Globus pallidus (tissue), 1 donor: Measurements from ENCODE around the gene FAM228A.
A peak's percentile ranks its signal among the peaks of the same experiment; 100 is the strongest.

Source experiments
- DNase-seq: peaks from one replicate; pipeline ENCODE4 v3.0.0-alpha.2; 2015; ENCODE audit warnings: low spot score

The FAM228A gene

DNA sequence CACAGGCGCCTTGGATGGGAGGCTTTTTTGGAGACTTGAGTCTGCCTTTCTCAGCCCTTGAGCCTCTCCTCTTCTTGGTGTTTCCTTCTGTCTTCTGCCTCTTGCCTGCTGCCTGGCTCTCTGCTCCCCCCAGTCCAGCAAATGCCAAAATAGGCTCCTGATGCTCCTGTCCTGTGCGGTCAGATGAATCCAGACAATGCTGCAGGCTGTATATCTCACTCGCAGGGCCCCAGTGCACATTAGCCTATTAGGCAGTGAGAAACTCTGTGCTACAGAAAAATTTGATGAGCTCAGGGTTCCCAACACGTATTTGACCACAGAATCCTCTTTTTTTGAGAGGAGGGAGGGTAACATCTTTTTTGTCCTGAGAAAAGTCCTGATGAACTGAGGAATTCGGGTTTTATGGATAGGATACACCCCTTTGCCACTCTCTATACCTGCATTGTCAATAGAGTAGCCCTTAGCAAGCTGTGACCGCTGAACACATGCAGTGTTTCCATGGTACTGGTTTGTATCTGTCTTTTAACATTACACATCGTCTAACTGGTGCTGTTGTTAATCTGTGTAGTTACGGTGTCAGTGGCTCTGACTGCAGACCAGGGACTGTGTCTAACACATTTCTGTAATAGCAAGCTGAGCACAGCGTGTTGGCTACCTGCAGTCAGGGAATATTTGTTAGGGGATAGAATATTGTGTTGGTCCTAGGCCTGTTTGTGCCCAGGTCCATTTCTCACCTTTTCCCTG is 50.8 kb downstream of the FAM228A start:
- no peak for DNase-seq

DNA sequence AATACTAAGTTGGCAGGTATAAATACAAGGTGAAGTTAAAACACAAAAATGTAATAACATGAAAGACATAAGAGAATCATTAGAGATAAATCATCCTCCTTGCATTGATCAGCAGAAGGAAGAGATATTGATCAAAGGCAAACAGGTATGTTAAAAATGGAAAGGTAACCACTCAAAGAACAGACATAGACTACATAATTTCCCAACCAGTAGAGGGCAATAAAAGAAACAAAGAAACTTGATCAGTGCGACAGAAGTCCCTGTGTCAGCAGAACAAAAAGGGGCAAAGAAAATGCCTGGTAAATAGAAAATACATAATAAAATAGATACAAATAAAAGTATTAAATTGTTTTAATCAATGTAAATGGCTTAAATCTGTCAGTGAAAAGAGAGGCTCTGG is 53.6 kb downstream of the FAM228A start:
- peak; percentile 62 for DNase-seq

DNA sequence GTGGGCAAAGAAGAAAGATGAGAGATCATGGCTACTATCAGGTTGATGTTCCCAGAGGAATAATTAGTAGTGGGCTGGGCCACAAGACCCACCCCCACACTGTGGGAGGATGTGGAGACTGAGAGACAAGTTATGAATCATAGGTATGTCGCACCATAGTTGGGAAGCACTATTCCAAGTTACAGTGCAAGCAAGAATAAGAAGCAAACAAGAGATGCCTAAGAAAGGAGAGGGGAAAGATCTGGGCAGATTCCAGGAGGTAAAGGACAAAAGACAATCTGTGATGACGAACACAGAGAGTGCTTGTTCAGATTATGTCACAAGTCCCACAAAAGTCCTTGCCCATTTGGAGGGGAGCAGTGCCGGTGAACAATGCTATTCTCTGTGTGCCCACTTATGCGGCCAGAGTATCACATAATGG is 56.6 kb downstream of the FAM228A start:
- peak; percentile 95 for DNase-seq

DNA sequence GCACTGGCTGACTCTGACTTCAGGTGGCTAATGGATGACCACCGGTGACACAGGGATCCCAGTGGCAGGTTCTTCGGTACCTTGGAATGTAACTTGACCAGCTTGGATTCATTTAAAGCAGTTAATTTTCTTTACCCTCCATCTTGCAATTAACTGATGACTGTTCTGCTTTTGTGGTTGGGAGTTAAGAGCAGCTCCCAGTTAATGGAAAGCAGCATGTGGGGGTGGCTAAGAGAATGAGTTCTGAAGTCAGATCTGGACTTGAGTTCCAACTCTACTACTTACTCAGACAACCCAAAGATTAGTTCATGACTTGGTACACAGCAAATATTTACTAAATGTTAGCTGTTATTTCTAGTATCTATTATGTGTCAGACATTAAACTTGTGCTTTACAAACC is 58.5 kb downstream of the FAM228A start:
- DNase-seq, result no peak

DNA sequence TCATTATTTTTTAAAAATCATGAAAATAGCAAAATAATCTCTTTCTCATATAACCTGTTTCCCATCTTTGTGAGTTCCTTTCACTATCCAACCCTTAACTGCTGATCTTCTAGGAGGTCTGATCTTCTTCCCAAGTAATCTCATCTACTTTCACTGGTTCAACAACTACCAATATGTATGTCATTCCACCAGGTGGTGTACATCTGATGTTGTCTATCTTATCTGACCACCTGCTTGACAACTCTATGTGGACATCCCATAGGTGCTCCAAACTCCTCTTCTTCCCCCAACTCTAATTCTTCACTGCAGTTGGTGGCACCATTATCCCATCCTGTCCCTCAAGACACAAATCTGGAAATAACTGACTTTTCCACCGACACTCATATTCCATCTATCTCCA is 62.5 kb downstream of the FAM228A start:
- no peak for DNase-seq

DNA sequence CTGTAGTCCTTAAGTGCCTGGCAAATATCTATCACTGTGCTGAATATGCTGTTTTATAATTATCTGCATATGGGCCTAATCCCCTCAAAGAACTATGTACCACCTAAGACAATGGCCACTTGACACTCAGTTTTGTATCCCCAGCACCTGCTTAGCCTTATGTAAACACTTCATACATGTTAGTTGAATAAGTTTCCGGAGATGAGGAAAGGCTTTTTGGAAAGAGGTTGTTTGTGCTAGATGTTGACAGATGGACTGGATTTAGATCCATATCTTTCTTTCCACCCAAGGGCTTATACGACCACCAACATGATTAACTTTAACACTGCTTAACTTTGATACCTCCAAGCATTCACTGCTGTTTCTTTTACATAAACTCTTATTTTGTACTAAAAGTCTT is 63.3 kb downstream of the FAM228A start:
- DNase-seq, result no peak

DNA sequence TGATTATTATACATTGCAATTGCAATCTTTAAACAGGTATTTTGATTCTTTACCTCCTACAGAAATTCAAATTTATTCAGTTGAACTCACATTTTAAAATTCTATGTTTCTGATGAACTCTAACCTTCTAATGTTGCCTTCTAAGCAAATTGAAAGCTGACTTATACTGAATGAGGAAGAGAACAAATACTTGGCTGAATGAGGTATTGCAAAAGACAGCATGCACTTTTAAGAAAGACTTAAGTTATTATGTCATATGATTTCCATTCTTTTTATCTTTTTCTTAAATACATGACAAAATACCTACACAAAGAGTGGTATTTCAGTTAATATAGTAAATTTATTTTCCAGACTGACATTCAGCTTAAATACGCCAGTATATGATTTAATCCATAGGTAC is 64.7 kb downstream of the FAM228A start:
- no peak for DNase-seq
